Thyroid gland (tissue), 4 donors: Measurements from ENCODE around the gene METTL25B. TPM values are rescaled to one million over a fixed set of nuclear protein-coding genes. Genes with fewer than 3 reads are reported as not detected.
A peak's percentile ranks its signal among the peaks of the same experiment; 100 is the strongest.

Source experiments
- DNase-seq, 2 donors: peaks; one replicate each; pipeline ENCODE4 v3.0.0-alpha.2; 2019
- H3K27ac ChIP-seq, 3 donors: fragments of 200-600 bp; sonication (generic); 1 replicate in 2 of 3; 2 replicates in 1 of 3; pipeline ENCODE4 v1.5.1; 2016 to 2019; ENCODE audit warnings: mild to moderate bottlenecking in 1 of 3, moderate library complexity in 1 of 3
- H3K27me3 ChIP-seq: fragments of 200-600 bp; sonication (generic); one replicate; pipeline ENCODE4 v1.5.1; 2019
- H3K36me3 ChIP-seq, 2 donors: fragments of 200-600 bp; sonication (generic); one replicate each; pipeline ENCODE4 v1.5.1; 2016 to 2019
- H3K4me1 ChIP-seq, 2 donors: fragments of 200-600 bp; sonication (generic); one replicate each; pipeline ENCODE4 v1.5.1; 2017 to 2019
- H3K4me3 ChIP-seq, 3 donors: fragments of 200-600 bp; sonication (generic); replicated peaks in 1 of 3; 1 replicate in 2 of 3; 2 replicates in 1 of 3; pipeline ENCODE4 v1.5.1; 2016; ENCODE audit warnings: mild to moderate bottlenecking in 1 of 3
- H3K9me3 ChIP-seq: fragments of 200-600 bp; sonication (generic); one replicate; pipeline ENCODE4 v1.5.1; 2017
- POLR2A ChIP-seq, 2 donors: fragments of 450-650 bp; IDR thresholded peaks; one replicate each; pipeline ENCODE4 v1.6.1; 2017; ENCODE audit warnings: antibody characterized with exemption in 2 of 2, mild to moderate bottlenecking in 2 of 2, moderate library complexity in 1 of 2
- WGBS, 2 donors: methylation state at CpG; one replicate each; pipeline ENCODE4 v1.1.5; 2017; 5-methylcytosine and 5-hydroxymethylcytosine counted together
- intact Hi-C: fragments of 100-400 bp; cut with DNase I; formaldehyde crosslinking; loops from one replicate; pipeline ENCODE4 v1.15.1; 2023
- total RNA-seq, 4 donors: library from RNA; depleted of rRNA; stranded (reverse); fragments of >200 nt; gene quantifications; one replicate each; pipeline ENCODE4 v1.2.3, GENCODE V29; 2016
- TF ChIP-seq, protein P1 (sequence below), 6 experiments: fragments of 200-600 bp in 3 of 6; fragments of 450-650 bp in 3 of 6; sonication (generic) in 3 of 6; IDR thresholded peaks; one replicate each; pipeline ENCODE4 v1.5.1; 2016 to 2019; ENCODE audit warnings: antibody characterized with exemption in 6 of 6, mild to moderate bottlenecking in 2 of 6, inconsistent platforms in 1 of 6, moderate library complexity in 1 of 6

Gene METTL25B
- total RNA-seq, 4 donors from 2014 or later = 15.5 to 33.4 (median 25.3) TPM

DNA sequence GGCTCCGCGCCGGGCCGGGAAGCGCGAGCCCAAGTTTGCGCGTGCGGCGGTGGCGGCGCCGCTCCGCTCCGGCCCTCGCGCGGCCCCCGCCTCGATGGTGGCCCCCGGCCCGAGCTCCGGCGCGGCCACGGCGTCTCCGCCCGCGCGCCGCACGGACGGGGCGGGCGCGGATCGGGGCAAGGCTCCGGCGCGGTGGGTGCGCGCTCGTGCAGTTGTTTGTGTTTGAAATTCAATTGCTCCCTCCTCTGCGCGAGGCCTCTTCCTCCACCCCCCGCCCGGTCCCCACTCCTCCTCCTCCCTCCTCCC lies 23.1 kb downstream of the METTL25B start, which contains the start of gene HDGF:
TSS of gene HDGF (minus strand) at position 225 of the 306 bp plus-strand sequence. CDS start 246 bp downstream, outside the sequence.
- Histone ChIP-seq H3K4me3 (peak within 1 kb of the TSS; percentile 60 to 99 (median 98)), H3K9me3 (no peaks in the 10 kb centered on the region), H3K27me3 (no peaks in the 10 kb centered on the region), H3K27ac (peak within 1 kb of the TSS; percentile 93 to 100 (median 99)), H3K4me1 (peaks cover 40 to 43% of the 10 kb centered on the region in 2 donors), H3K36me3 (no peaks in the 10 kb centered on the region)
- no peak for DNase-seq
- intact Hi-C loops = no loop called here
- peak in 1 of 2 donors; percentile 74 for TF ChIP-seq POLR2A (IDR thresholded peaks at IDR 0.05)
- TF ChIP-seq, protein P1, sequence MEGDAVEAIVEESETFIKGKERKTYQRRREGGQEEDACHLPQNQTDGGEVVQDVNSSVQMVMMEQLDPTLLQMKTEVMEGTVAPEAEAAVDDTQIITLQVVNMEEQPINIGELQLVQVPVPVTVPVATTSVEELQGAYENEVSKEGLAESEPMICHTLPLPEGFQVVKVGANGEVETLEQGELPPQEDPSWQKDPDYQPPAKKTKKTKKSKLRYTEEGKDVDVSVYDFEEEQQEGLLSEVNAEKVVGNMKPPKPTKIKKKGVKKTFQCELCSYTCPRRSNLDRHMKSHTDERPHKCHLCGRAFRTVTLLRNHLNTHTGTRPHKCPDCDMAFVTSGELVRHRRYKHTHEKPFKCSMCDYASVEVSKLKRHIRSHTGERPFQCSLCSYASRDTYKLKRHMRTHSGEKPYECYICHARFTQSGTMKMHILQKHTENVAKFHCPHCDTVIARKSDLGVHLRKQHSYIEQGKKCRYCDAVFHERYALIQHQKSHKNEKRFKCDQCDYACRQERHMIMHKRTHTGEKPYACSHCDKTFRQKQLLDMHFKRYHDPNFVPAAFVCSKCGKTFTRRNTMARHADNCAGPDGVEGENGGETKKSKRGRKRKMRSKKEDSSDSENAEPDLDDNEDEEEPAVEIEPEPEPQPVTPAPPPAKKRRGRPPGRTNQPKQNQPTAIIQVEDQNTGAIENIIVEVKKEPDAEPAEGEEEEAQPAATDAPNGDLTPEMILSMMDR (IDR thresholded peaks at IDR 0.05) = no peak
- WGBS, 2 donors = 0 to 1% methylated on average over 8 to 20 of the region's 48 CpGs

DNA sequence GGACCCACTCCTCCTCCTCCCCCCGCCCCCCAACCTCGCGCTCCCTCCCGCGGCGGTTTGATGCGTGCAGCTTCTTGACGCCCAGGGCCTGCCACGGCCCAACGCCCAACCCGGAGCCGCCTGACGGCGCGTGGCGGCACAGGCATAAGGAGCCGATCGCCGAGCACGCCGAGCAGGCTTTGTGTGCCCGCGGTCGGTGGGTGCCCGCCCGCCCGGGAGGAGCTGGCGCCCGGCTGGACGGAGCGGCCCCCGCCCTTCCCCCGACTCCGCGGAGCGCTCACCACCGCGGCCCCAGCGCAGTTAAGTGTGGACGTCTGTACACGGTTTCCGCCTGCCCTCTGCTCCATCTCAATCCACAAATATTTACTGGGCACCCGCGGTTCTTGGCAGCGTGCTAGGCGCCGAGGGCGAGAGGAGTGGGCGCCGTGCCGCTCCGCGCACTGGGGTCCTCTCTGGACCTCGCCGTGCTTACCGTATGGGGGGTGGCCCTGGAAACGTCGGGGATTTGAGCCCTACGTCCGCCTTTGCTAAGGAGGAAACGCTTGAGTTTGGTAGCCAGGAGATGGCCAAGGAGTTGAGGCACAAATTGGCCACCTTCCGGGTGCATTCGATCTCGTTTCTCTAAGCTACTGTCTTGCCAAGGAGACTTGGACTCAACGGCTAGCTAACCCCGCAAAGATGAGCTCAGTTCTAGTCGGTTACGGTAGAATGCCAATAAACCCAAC lies 23.6 kb downstream of the METTL25B start:
- DNase-seq = peak; percentile 98
- peaks cover 36 to 41% of the 10 kb centered on the region in 2 donors for H3K4me1 ChIP-seq
- 0% methylated on average over 23 to 48 of the region's 68 CpGs for WGBS, 2 donors
- TF ChIP-seq POLR2A (IDR thresholded peaks at IDR 0.05) = peak in 1 of 2 donors; percentile 73
- TF ChIP-seq, protein P1 (IDR thresholded peaks at IDR 0.05) = peak in 1 of 6 experiments; percentile 15
- intact Hi-C loops = no loop called here
- no peaks in the 10 kb centered on the region for H3K27me3 ChIP-seq
- H3K4me3 ChIP-seq = peak overlapping the region; percentile 60 to 99 (median 98)
- H3K9me3 ChIP-seq = no peaks in the 10 kb centered on the region
- peak overlapping the region; percentile 90 to 100 (median 93) for H3K27ac ChIP-seq
- H3K36me3 ChIP-seq = no peaks in the 10 kb centered on the region

DNA sequence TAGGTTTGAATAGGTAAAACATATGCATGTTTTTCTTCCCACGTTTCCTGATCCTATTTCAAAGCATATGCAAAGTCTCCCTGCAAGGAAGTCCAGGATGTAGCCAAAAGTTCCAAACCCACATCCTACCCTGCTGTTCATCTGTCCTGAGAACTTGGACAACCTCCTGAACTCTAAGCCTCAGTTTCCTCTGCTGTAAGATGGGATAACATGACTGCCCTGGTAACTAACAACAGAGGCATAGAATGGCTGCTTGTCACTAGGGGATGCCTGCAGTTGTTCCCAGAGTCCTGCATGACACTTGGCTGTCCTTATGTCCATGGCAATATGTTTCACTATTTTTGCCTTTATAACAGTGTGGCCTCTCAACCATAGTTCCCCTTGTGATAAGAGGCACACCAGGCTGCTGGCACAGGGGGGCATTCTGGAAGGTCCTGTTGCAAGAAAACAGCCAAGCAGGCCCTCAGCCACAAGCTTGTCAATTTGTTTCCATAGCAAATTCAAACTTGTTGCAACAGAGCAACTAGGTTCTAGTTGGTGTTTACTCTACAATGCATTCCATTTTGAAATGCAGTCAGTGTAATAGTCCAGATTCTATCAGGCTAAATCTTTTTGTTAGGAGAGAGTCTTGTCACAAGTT lies 24.7 kb downstream of the METTL25B start:
- H3K27ac ChIP-seq = peak overlapping the region in 2 of 3 donors; percentile 93 to 100
- no peaks in the 10 kb centered on the region for H3K36me3 ChIP-seq
- H3K4me3 ChIP-seq = peak overlapping the region in 1 of 3 donors; percentile 99
- intact Hi-C loops = no loop called here
- TF ChIP-seq, protein P1 (IDR thresholded peaks at IDR 0.05) = no peak
- peak in 1 of 2 donors; percentile 14 for TF ChIP-seq POLR2A (IDR thresholded peaks at IDR 0.05)
- no peaks in the 10 kb centered on the region for H3K9me3 ChIP-seq
- peaks cover 28 to 33% of the 10 kb centered on the region in 2 donors for H3K4me1 ChIP-seq
- DNase-seq = peak; percentile 69 to 70
- H3K27me3 ChIP-seq = no peaks in the 10 kb centered on the region
- WGBS, 2 donors = 17 to 22% methylated on average over 1 of the region's 1 CpG

DNA sequence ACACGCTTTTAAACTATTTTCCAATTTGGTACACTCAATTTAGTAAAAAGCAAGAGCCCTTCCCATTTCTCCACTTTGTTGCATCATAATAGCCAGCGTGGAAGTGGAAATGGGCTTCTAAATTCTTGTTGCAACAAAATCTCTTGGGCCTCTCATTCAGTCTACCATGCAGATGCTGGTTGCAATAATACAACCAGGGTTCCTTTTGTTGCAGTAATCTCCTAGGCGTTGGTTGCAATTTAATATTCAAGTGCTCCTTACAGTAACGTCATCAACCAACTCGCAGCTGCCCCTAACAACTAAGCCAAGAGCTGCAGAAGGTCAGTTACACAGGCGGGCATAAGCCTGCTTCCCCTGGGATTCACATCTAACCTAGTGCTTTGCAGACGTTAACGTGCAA lies 25.9 kb downstream of the METTL25B start:
- Histone ChIP-seq H3K4me1 (peaks cover 15 to 21% of the 10 kb centered on the region in 2 donors), H3K4me3 (no peak overlapping the region), H3K36me3 (no peaks in the 10 kb centered on the region), H3K27me3 (no peaks in the 10 kb centered on the region), H3K27ac (no peak overlapping the region), H3K9me3 (no peaks in the 10 kb centered on the region)
- WGBS, 2 donors = 86 to 91% methylated on average over 8 of the region's 8 CpGs
- intact Hi-C loops = no loop called here
- no peak for DNase-seq
- TF ChIP-seq, protein P1 (IDR thresholded peaks at IDR 0.05) = no peak
- no peak for TF ChIP-seq POLR2A (IDR thresholded peaks at IDR 0.05)

DNA sequence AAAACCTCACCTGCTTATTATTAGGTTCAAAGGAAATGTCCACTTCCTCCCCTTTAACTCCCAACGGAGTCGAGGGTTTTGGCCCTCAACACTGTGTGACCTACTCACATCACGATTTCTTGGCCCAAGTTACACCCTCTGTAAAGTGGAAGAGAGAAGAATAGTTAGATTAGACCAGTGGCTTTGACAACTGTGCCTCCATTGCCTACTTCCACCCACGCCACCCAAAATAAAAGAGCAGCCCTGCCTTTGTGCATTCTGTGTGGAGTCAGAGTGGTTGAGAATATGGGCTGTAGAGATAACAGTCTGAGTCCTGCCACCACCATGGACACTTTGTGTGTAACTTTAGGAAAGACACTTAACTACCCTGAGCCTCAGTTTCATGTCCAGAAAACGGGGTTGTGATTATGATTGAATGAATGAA lies 27.3 kb downstream of the METTL25B start:
- Histone ChIP-seq H3K27ac (no peak overlapping the region), H3K4me1 (peaks cover 5 to 12% of the 10 kb centered on the region in 2 donors), H3K4me3 (no peak overlapping the region), H3K9me3 (no peaks in the 10 kb centered on the region), H3K36me3 (no peaks in the 10 kb centered on the region), H3K27me3 (no peaks in the 10 kb centered on the region)
- TF ChIP-seq POLR2A (IDR thresholded peaks at IDR 0.05) = no peak
- TF ChIP-seq, protein P1 (IDR thresholded peaks at IDR 0.05) = no peak
- intact Hi-C loops = no loop called here
- DNase-seq = no peak
- 79 to 80% methylated on average over 5 of the region's 5 CpGs for WGBS, 2 donors
